ENCODE data around the gene PDHB.

- no peak for TF ChIP-seq EZH2 (IDR thresholded peaks at IDR 0.05; ENCODE audit: insufficient read depth, poor library complexity, severe bottlenecking)
- no peak for TF ChIP-seq EZH2phosphoT487 (IDR thresholded peaks at IDR 0.05; ENCODE audit: insufficient read depth, low read depth)
Observed at GRCh38 chr3:58459160-58459559, 25.5 kb upstream of the PDHB start.

Data from GM23248 (cell line).